HL-60 (cell line): ENCODE measurements around the gene PPIP5K2.

Experiments
- DNase-seq, 2 experiments: peaks; one replicate each; pipeline ENCODE4 v3.0.0-alpha.2; 2010 to 2020; ENCODE audit warnings: low read depth in 1 of 2, low spot score in 1 of 2
- H3K27ac ChIP-seq: fragments of 250-450 bp; sonication (Bioruptor Pico); replicated peaks from 2 replicates; pipeline ENCODE4 v1.5.1; 2020; ENCODE audit warnings: mild to moderate bottlenecking, moderate library complexity
- H3K27me3 ChIP-seq: fragments of 250-450 bp; sonication (Bioruptor Pico); 2 replicates; pipeline ENCODE4 v1.5.1; 2021; ENCODE audit warnings: mild to moderate bottlenecking, moderate library complexity; ENCODE audit not compliant: insufficient read depth, poor library complexity, severe bottlenecking
- H3K4me3 ChIP-seq: replicated peaks from 2 replicates; pipeline ENCODE4 v1.5.1; 2011; ENCODE audit warnings: mild to moderate bottlenecking, control low read depth, low read length; ENCODE audit not compliant: insufficient read depth
- GABPA ChIP-seq: IDR thresholded peaks from 2 replicates; pipeline ENCODE4 v1.6.1; 2012; ENCODE audit warnings: low read depth
- POLR2AphosphoS5 ChIP-seq: IDR thresholded peaks from 2 replicates; pipeline ENCODE4 v1.6.1; 2012; ENCODE audit warnings: low read depth
- SPI1 ChIP-seq: IDR thresholded peaks from 2 replicates; pipeline ENCODE4 v1.6.1; 2012; ENCODE audit warnings: low read depth, mild to moderate bottlenecking, borderline replicate concordance
- TF ChIP-seq, protein P1 (sequence below): IDR thresholded peaks from one replicate; pipeline ENCODE4 v1.5.1; 2011; ENCODE audit warnings: low read length, control low read depth, inconsistent platforms; ENCODE audit not compliant: insufficient read depth
- TF ChIP-seq, protein P2 (sequence below): IDR thresholded peaks from 2 replicates; pipeline ENCODE4 v1.6.1; 2012; ENCODE audit warnings: low read depth; ENCODE audit not compliant: insufficient replicate concordance

Gene PPIP5K2

DNA sequence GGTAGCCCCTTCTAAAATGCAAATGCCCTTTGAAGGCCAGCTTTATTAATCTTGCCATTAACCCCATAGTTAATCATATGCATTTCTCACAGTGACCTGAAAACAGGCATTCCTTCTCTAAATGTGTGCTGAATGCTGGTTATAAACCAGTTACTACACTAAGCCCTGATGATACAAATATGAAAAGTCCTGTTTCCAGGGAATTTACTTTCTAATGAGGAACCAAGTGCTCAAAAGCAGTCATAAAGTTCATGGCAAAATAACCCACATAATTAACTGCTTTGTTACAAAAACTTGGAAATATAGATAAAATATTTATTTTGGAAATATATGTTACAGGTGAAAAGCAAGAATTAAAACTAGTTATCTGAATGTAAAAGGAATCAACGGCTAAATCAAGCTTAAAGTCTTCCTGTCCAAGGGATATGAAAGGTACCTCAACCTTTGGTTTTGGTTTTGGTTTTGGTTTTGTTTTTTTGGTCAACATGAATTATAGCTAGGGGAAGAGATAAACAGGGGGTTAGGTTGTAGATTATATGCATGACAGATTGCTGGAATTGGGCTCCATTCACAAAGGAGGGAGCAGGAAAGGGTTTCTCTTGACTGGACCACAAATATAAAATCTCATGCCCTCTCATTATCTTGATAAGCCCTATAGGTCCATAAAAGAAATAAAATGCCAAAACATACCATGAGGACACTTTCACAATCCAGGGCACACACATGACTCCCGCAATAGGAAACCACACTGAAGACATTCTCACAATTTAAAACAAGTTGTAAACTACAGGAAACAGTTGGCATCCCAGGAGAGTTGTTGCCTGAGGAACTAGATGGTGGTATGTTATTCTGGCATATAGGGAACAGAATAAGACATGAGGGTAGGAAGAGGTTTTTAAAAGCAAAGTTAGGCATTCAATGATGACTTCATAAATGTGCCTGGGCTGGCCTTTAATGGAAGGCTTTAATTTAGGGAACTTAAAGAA, 91.8 kb downstream of the PPIP5K2 start:
- DNase-seq, result peak in 1 of 2 experiments; percentile 2
- Histone ChIP-seq H3K27me3 (no peaks in the 10 kb centered on the region), H3K4me3 (no peak overlapping the region), H3K27ac (no peak overlapping the region)
- no peak for TF ChIP-seq SPI1
- TF ChIP-seq, protein P1, sequence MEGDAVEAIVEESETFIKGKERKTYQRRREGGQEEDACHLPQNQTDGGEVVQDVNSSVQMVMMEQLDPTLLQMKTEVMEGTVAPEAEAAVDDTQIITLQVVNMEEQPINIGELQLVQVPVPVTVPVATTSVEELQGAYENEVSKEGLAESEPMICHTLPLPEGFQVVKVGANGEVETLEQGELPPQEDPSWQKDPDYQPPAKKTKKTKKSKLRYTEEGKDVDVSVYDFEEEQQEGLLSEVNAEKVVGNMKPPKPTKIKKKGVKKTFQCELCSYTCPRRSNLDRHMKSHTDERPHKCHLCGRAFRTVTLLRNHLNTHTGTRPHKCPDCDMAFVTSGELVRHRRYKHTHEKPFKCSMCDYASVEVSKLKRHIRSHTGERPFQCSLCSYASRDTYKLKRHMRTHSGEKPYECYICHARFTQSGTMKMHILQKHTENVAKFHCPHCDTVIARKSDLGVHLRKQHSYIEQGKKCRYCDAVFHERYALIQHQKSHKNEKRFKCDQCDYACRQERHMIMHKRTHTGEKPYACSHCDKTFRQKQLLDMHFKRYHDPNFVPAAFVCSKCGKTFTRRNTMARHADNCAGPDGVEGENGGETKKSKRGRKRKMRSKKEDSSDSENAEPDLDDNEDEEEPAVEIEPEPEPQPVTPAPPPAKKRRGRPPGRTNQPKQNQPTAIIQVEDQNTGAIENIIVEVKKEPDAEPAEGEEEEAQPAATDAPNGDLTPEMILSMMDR, result no peak
- TF ChIP-seq, protein P2, sequence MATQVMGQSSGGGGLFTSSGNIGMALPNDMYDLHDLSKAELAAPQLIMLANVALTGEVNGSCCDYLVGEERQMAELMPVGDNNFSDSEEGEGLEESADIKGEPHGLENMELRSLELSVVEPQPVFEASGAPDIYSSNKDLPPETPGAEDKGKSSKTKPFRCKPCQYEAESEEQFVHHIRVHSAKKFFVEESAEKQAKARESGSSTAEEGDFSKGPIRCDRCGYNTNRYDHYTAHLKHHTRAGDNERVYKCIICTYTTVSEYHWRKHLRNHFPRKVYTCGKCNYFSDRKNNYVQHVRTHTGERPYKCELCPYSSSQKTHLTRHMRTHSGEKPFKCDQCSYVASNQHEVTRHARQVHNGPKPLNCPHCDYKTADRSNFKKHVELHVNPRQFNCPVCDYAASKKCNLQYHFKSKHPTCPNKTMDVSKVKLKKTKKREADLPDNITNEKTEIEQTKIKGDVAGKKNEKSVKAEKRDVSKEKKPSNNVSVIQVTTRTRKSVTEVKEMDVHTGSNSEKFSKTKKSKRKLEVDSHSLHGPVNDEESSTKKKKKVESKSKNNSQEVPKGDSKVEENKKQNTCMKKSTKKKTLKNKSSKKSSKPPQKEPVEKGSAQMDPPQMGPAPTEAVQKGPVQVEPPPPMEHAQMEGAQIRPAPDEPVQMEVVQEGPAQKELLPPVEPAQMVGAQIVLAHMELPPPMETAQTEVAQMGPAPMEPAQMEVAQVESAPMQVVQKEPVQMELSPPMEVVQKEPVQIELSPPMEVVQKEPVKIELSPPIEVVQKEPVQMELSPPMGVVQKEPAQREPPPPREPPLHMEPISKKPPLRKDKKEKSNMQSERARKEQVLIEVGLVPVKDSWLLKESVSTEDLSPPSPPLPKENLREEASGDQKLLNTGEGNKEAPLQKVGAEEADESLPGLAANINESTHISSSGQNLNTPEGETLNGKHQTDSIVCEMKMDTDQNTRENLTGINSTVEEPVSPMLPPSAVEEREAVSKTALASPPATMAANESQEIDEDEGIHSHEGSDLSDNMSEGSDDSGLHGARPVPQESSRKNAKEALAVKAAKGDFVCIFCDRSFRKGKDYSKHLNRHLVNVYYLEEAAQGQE, result no peak
- no peak for TF ChIP-seq POLR2AphosphoS5
- no peak for TF ChIP-seq GABPA

DNA sequence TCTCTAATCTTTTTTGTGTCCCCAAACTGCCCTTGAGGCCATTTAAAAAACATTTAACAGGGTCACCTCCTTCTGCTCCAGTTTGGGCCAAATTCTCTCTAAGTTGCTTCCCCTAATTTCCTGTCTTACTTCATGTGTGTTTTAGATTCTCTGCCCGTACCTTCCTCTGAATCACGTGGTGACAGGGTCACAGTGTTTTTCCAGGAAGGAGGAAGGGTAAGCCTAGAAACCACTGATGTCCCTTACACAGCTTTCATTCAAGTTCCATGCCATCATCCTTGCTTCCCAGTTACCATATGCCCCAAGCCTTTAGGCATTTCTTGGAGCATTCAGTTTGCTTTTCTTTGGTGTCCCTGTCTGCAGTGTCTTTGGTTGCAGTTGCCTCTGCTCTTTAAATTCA, 96.0 kb downstream of the PPIP5K2 start:
- Histone ChIP-seq H3K27ac (no peak overlapping the region), H3K27me3 (no peaks in the 10 kb centered on the region), H3K4me3 (no peak overlapping the region)
- TF ChIP-seq, protein P1, result no peak
- TF ChIP-seq POLR2AphosphoS5 (no peak), SPI1 (no peak), GABPA (no peak)
- TF ChIP-seq, protein P2, result no peak
- no peak for DNase-seq

DNA sequence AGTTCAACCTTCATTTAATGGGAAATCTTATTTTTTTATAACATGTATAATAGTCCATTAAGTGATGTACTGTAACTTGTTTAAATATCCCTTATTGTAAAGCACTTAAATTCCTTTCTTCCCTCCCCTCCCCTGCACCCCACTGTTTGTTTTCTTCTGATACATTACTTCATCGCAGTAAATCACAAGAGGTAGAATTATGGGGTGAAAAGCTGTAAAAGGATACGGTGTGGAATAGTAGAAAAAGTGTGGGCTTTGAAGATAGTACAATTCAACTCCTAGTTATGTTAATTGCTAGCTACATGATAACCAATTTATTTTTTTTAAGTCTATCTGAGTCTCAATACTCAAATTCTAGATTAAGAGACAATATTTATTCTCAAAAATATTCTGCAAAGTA, 96.6 kb downstream of the PPIP5K2 start:
- Histone ChIP-seq H3K27ac (no peak overlapping the region), H3K27me3 (no peaks in the 10 kb centered on the region), H3K4me3 (no peak overlapping the region)
- TF ChIP-seq, protein P2, result no peak
- TF ChIP-seq GABPA (no peak), SPI1 (no peak), POLR2AphosphoS5 (no peak)
- TF ChIP-seq, protein P1, result no peak
- no peak for DNase-seq
